ENCODE results near the gene MAMDC4.

GRCh38 chr9:136815422-136815782 lies 36.7 kb upstream of the MAMDC4 start:
- no peak for TF ChIP-seq POLR2AphosphoS5 (IDR thresholded peaks at IDR 0.05; ENCODE audit: low read depth)
- TF ChIP-seq, protein P1, sequence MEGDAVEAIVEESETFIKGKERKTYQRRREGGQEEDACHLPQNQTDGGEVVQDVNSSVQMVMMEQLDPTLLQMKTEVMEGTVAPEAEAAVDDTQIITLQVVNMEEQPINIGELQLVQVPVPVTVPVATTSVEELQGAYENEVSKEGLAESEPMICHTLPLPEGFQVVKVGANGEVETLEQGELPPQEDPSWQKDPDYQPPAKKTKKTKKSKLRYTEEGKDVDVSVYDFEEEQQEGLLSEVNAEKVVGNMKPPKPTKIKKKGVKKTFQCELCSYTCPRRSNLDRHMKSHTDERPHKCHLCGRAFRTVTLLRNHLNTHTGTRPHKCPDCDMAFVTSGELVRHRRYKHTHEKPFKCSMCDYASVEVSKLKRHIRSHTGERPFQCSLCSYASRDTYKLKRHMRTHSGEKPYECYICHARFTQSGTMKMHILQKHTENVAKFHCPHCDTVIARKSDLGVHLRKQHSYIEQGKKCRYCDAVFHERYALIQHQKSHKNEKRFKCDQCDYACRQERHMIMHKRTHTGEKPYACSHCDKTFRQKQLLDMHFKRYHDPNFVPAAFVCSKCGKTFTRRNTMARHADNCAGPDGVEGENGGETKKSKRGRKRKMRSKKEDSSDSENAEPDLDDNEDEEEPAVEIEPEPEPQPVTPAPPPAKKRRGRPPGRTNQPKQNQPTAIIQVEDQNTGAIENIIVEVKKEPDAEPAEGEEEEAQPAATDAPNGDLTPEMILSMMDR (IDR thresholded peaks at IDR 0.05; ENCODE audit: insufficient read depth, low read length), result no peak
- no peak for TF ChIP-seq REST (IDR thresholded peaks at IDR 0.05; ENCODE audit: insufficient replicate concordance, low read depth)
- TF ChIP-seq GABPA (IDR thresholded peaks at IDR 0.05; ENCODE audit: low read depth), result no peak
- TF ChIP-seq SPI1 (IDR thresholded peaks at IDR 0.05; ENCODE audit: borderline replicate concordance, low read depth), result peak; percentile 34; the same call in 1 of the 2 replicates
